ENCODE measurements around the gene CACNG8. TPM values are rescaled to one million over a fixed set of nuclear protein-coding genes. Genes with fewer than 3 reads are reported as not detected.
"Not testable (repeated sequence)": the region's sequence is repeated elsewhere in the genome, so short reads cannot be mapped to it uniquely, and the experiment has no call there.

Gene CACNG8
- total RNA-seq (2014; rRNA removed; shearing (Covaris generic)) = 0.07 and 0.59 TPM in 2 replicates

- no peaks in the 10 kb centered on the region for H3K36me3 ChIP-seq (replicated peaks; ENCODE audit: control insufficient read depth, insufficient read depth, low read length)
- peaks cover 57% of the 10 kb centered on the region for H3K27me3 ChIP-seq (ENCODE audit: control insufficient read depth, insufficient read depth, low read length)
- peak; percentile 86 for DNase-seq
- peak within 1 kb of the TSS; percentile 40 for H3K4me3 ChIP-seq (ENCODE audit: insufficient read depth, low read depth, low read length)
Observed at GRCh38 chr19:53962887-53963431, at the start of gene CACNG8. Gene CACNG8 (plus strand): TSS chr19:53962937.

- peak; percentile 90 for DNase-seq
Observed at GRCh38 chr19:53915000-53915399, 47.7 kb upstream of the CACNG8 start.

GRCh38 chr19:53916004-53916403 lies 46.7 kb upstream of the CACNG8 start:
- Histone ChIP-seq H3K27me3 (ENCODE audit: control insufficient read depth, insufficient read depth, low read length) (peaks cover 14% of the 10 kb centered on the region), H3K4me3 (ENCODE audit: insufficient read depth, low read depth, low read length) (no peak overlapping the region), H3K36me3 (replicated peaks; ENCODE audit: control insufficient read depth, insufficient read depth, low read length) (peaks cover 12% of the 10 kb centered on the region)
- no peak for DNase-seq

More at GRCh38 chr19:53915000-53915399, 47.7 kb upstream of the CACNG8 start:
- peaks cover 24% of the 10 kb centered on the region for H3K27me3 ChIP-seq (ENCODE audit: control insufficient read depth, insufficient read depth, low read length)
- H3K4me3 ChIP-seq (ENCODE audit: insufficient read depth, low read depth, low read length) = no peak overlapping the region
- H3K36me3 ChIP-seq (replicated peaks; ENCODE audit: control insufficient read depth, insufficient read depth, low read length) = peaks cover 12% of the 10 kb centered on the region

- peaks cover 2% of the 10 kb centered on the region; the same call in 1 of the 2 replicates for H3K27me3 ChIP-seq (ENCODE audit: control insufficient read depth, insufficient read depth, low read length)
- H3K4me3 ChIP-seq (ENCODE audit: insufficient read depth, low read depth, low read length) = no peak overlapping the region
- H3K36me3 ChIP-seq (replicated peaks; ENCODE audit: control insufficient read depth, insufficient read depth, low read length) = peaks cover 12% of the 10 kb centered on the region
- no peak for DNase-seq
Observed at GRCh38 chr19:53917356-53917755, 45.4 kb upstream of the CACNG8 start.

- no peaks in the 10 kb centered on the region for H3K27me3 ChIP-seq (ENCODE audit: control insufficient read depth, insufficient read depth, low read length)
- H3K36me3 ChIP-seq (replicated peaks; ENCODE audit: control insufficient read depth, insufficient read depth, low read length) = peaks cover 2% of the 10 kb centered on the region
- no peak overlapping the region for H3K4me3 ChIP-seq (ENCODE audit: insufficient read depth, low read depth, low read length)
- DNase-seq = peak; percentile 84
Observed at GRCh38 chr19:53927739-53928138, 35.0 kb upstream of the CACNG8 start.

GRCh38 chr19:53936029-53936428 lies 26.7 kb upstream of the CACNG8 start:
- H3K4me3 ChIP-seq (ENCODE audit: insufficient read depth, low read depth, low read length) = no peak overlapping the region
- no peaks in the 10 kb centered on the region; the same call in 1 of the 2 replicates for H3K36me3 ChIP-seq (replicated peaks; ENCODE audit: control insufficient read depth, insufficient read depth, low read length)
- H3K27me3 ChIP-seq (ENCODE audit: control insufficient read depth, insufficient read depth, low read length) = peaks cover 1% of the 10 kb centered on the region; the same call in 1 of the 2 replicates
- no peak for DNase-seq

- peak overlapping the region; percentile 58 for H3K4me3 ChIP-seq (ENCODE audit: insufficient read depth, low read depth, low read length)
- peak; percentile 98 for DNase-seq
- no peaks in the 10 kb centered on the region; the same call in 1 of the 2 replicates for H3K36me3 ChIP-seq (replicated peaks; ENCODE audit: control insufficient read depth, insufficient read depth, low read length)
- H3K27me3 ChIP-seq (ENCODE audit: control insufficient read depth, insufficient read depth, low read length) = peaks cover 16% of the 10 kb centered on the region
Observed at GRCh38 chr19:53942001-53942786, 20.5 kb upstream of the CACNG8 start.

GRCh38 chr19:53944416-53944815 lies 18.3 kb upstream of the CACNG8 start:
- no peak for DNase-seq
- no peak overlapping the region for H3K4me3 ChIP-seq (ENCODE audit: insufficient read depth, low read depth, low read length)
- no peaks in the 10 kb centered on the region for H3K36me3 ChIP-seq (replicated peaks; ENCODE audit: control insufficient read depth, insufficient read depth, low read length)

GRCh38 chr19:53944933-53945332 lies 17.8 kb upstream of the CACNG8 start:
- no peaks in the 10 kb centered on the region for H3K36me3 ChIP-seq (replicated peaks; ENCODE audit: control insufficient read depth, insufficient read depth, low read length)
- DNase-seq = no peak
- peaks cover 16% of the 10 kb centered on the region for H3K27me3 ChIP-seq (ENCODE audit: control insufficient read depth, insufficient read depth, low read length)
- no peak overlapping the region for H3K4me3 ChIP-seq (ENCODE audit: insufficient read depth, low read depth, low read length)

More at GRCh38 chr19:53944416-53944815, 18.3 kb upstream of the CACNG8 start:
- H3K27me3 ChIP-seq (ENCODE audit: control insufficient read depth, insufficient read depth, low read length) = peaks cover 16% of the 10 kb centered on the region

- 0 out of 2 replicates have a peak overlapping the region, but pooled peaks have one; percentile 11 for H3K4me3 ChIP-seq (ENCODE audit: insufficient read depth, low read depth, low read length)
- peaks cover 15% of the 10 kb centered on the region for H3K27me3 ChIP-seq (ENCODE audit: control insufficient read depth, insufficient read depth, low read length)
- peak; percentile 75 for DNase-seq
- no peaks in the 10 kb centered on the region for H3K36me3 ChIP-seq (replicated peaks; ENCODE audit: control insufficient read depth, insufficient read depth, low read length)
Observed at GRCh38 chr19:53945441-53945840, 17.3 kb upstream of the CACNG8 start.

- DNase-seq = no peak
- Histone ChIP-seq H3K4me3 (ENCODE audit: insufficient read depth, low read depth, low read length) (no peak overlapping the region), H3K36me3 (replicated peaks; ENCODE audit: control insufficient read depth, insufficient read depth, low read length) (no peaks in the 10 kb centered on the region), H3K27me3 (ENCODE audit: control insufficient read depth, insufficient read depth, low read length) (peaks cover 15% of the 10 kb centered on the region)
Observed at GRCh38 chr19:53945998-53946397, 16.7 kb upstream of the CACNG8 start.

GRCh38 chr19:53947624-53948023 lies 15.1 kb upstream of the CACNG8 start:
- no peak overlapping the region for H3K4me3 ChIP-seq (ENCODE audit: insufficient read depth, low read depth, low read length)
- DNase-seq = peak; percentile 86
- H3K36me3 ChIP-seq (replicated peaks; ENCODE audit: control insufficient read depth, insufficient read depth, low read length) = no peaks in the 10 kb centered on the region
- peaks cover 5% of the 10 kb centered on the region; the same call in 1 of the 2 replicates for H3K27me3 ChIP-seq (ENCODE audit: control insufficient read depth, insufficient read depth, low read length)

- H3K27me3 ChIP-seq (ENCODE audit: control insufficient read depth, insufficient read depth, low read length); H3K36me3 ChIP-seq (replicated peaks; ENCODE audit: control insufficient read depth, insufficient read depth, low read length); DNase-seq; H3K4me3 ChIP-seq (ENCODE audit: insufficient read depth, low read depth, low read length): not testable (repeated sequence)
Observed at GRCh38 chr19:53948611-53949010, 14.1 kb upstream of the CACNG8 start.

GRCh38 chr19:53951436-53951835 lies 11.3 kb upstream of the CACNG8 start:
- Histone ChIP-seq H3K4me3 (ENCODE audit: insufficient read depth, low read depth, low read length) (no peak overlapping the region), H3K36me3 (replicated peaks; ENCODE audit: control insufficient read depth, insufficient read depth, low read length) (no peaks in the 10 kb centered on the region), H3K27me3 (ENCODE audit: control insufficient read depth, insufficient read depth, low read length) (no peaks in the 10 kb centered on the region)
- peak; percentile 21 for DNase-seq

- DNase-seq = peak; percentile 19
- H3K36me3 ChIP-seq (replicated peaks; ENCODE audit: control insufficient read depth, insufficient read depth, low read length) = no peaks in the 10 kb centered on the region
- no peak overlapping the region for H3K4me3 ChIP-seq (ENCODE audit: insufficient read depth, low read depth, low read length)
- H3K27me3 ChIP-seq (ENCODE audit: control insufficient read depth, insufficient read depth, low read length) = peaks cover under 1% of the 10 kb centered on the region; the same call in 1 of the 2 replicates
Observed at GRCh38 chr19:53951947-53952346, 10.8 kb upstream of the CACNG8 start.

All from H7 (cell line).